Trophoblast cell (in vitro differentiated cells and primary cell): ENCODE measurements around the gene OXGR1.

Experiments
- DNase-seq, 2 donors: peaks; one replicate each; pipeline ENCODE4 v3.0.0-alpha.2; 2016
- H2AFZ ChIP-seq: 2 replicates; pipeline ENCODE4 v1.6.1; 2013; ENCODE audit warnings: low read length, moderate library complexity, mild to moderate bottlenecking; ENCODE audit not compliant: insufficient read depth, poor library complexity
- H2AK5ac ChIP-seq: 2 replicates; pipeline ENCODE4 v1.6.1; 2013; ENCODE audit warnings: mild to moderate bottlenecking, low read length
- H2BK120ac ChIP-seq: 2 replicates; pipeline ENCODE4 v1.6.1; 2013; ENCODE audit warnings: low read length, mild to moderate bottlenecking, moderate library complexity; ENCODE audit not compliant: insufficient read depth, poor library complexity
- H2BK12ac ChIP-seq: 2 replicates; pipeline ENCODE4 v1.6.1; 2013; ENCODE audit warnings: mild to moderate bottlenecking, low read length, moderate library complexity
- H2BK5ac ChIP-seq: 2 replicates; pipeline ENCODE4 v1.6.1; 2013; ENCODE audit warnings: low read length, low read depth, moderate library complexity, mild to moderate bottlenecking; ENCODE audit not compliant: poor library complexity
- H3K14ac ChIP-seq: 2 replicates; pipeline ENCODE4 v1.6.1; 2013; ENCODE audit warnings: mild to moderate bottlenecking, low read length
- H3K18ac ChIP-seq: 2 replicates; pipeline ENCODE4 v1.6.1; 2013; ENCODE audit warnings: mild to moderate bottlenecking, low read length
- H3K23ac ChIP-seq: 2 replicates; pipeline ENCODE4 v1.6.1; 2013; ENCODE audit warnings: low read length
- H3K27ac ChIP-seq: 2 replicates; pipeline ENCODE4 v1.5.1; 2013; ENCODE audit warnings: low read depth, mild to moderate bottlenecking, inconsistent platforms, low read length, moderate library complexity
- H3K27me3 ChIP-seq: 2 replicates; pipeline ENCODE4 v1.6.1; 2013; ENCODE audit warnings: inconsistent platforms, mild to moderate bottlenecking, low read length, moderate library complexity; ENCODE audit not compliant: insufficient read depth
- H3K36me3 ChIP-seq, 2 experiments: 1 replicate in 1 of 2; 2 replicates in 1 of 2; pipeline ENCODE4 v1.6.1; 2013; ENCODE audit warnings: low read length in 2 of 2, mild to moderate bottlenecking in 2 of 2, moderate library complexity in 1 of 2; ENCODE audit not compliant: insufficient read depth in 2 of 2, control insufficient read depth in 1 of 2
- H3K4ac ChIP-seq: 2 replicates; pipeline ENCODE4 v1.6.1; 2013; ENCODE audit warnings: low read depth, mild to moderate bottlenecking, low read length, moderate library complexity
- H3K4me1 ChIP-seq, 2 experiments: 1 replicate in 1 of 2; 2 replicates in 1 of 2; pipeline ENCODE4 v1.6.1; 2013; ENCODE audit warnings: low read length in 2 of 2, mild to moderate bottlenecking in 2 of 2, moderate library complexity in 1 of 2; ENCODE audit not compliant: insufficient read depth in 2 of 2, control insufficient read depth in 1 of 2
- H3K4me2 ChIP-seq: 2 replicates; pipeline ENCODE4 v1.6.1; 2013; ENCODE audit warnings: inconsistent platforms, mild to moderate bottlenecking, low read length, moderate library complexity
- H3K4me3 ChIP-seq: 2 replicates; pipeline ENCODE4 v1.5.1; 2013; ENCODE audit warnings: mild to moderate bottlenecking, low read depth, low read length, inconsistent platforms
- H3K79me1 ChIP-seq: one replicate; pipeline ENCODE4 v1.6.1; 2013; ENCODE audit warnings: low read length
- H3K79me2 ChIP-seq: 2 replicates; pipeline ENCODE4 v1.6.1; 2013; ENCODE audit warnings: low read length, mild to moderate bottlenecking; ENCODE audit not compliant: control insufficient read depth, insufficient read depth, poor library complexity
- H3K9ac ChIP-seq: 2 replicates; pipeline ENCODE4 v1.6.1; 2013; ENCODE audit warnings: mild to moderate bottlenecking, low read length
- H3K9me3 ChIP-seq: 2 replicates; pipeline ENCODE4 v1.6.1; 2013; ENCODE audit warnings: low read depth, mild to moderate bottlenecking, control low read depth, inconsistent platforms, low read length; ENCODE audit not compliant: insufficient read depth
- H4K12ac ChIP-seq: 2 replicates; pipeline ENCODE4 v1.6.1; 2013; ENCODE audit warnings: low read depth, mild to moderate bottlenecking, low read length, moderate library complexity
- H4K8ac ChIP-seq: 2 replicates; pipeline ENCODE4 v1.6.1; 2013; ENCODE audit warnings: low read depth, mild to moderate bottlenecking, low read length, moderate library complexity
- H4K91ac ChIP-seq: one replicate; pipeline ENCODE4 v1.6.1; 2013; ENCODE audit warnings: low read depth, mild to moderate bottlenecking, low read length, moderate library complexity
- WGBS: extraction: QIAGEN DNeasy Blood & Tissue Kit; methylation state at CpG from one replicate; pipeline ENCODE4 v1.1.7; 2013; ENCODE audit warnings: missing lambda C conversion rate; ENCODE audit not compliant: insufficient read length, insufficient coverage; ENCODE audit errors: extremely low coverage; 5-methylcytosine and 5-hydroxymethylcytosine counted together

The OXGR1 gene

DNA sequence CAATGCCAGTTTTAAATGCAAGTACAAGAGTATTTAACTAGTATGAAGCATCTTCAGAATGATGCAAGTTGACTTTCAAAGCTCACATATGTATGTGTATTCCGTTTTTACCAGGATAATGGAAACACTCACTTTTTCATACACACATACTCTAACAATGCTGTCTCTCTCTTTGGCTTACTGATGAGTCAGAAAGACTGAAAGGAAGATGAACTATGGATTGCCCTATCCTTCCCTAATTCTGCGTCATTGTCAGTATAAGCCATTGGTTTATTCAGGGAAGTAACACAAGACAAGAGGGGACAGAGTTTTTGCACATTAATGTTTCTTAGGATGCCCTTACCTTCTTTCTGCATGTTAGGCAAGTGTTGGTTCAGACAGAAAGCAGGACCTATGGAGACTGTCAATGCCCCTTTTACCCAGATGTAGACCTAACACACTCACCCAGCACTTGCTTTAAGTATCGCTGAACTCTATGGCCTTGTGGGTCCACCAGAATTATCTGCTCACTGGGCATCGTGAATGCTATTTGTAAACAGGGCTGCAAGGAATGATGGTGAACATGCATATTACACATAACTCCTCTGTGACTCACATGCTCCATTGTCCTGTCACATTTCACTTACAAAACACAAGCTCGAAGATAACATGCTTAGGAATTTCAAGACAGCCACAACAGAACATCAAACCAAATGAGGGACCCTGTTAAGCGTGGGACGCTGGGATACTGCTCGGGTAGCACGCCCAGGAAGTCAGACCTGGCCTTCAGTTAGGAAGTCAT, 10.0 kb upstream of the OXGR1 start:
- Histone ChIP-seq H3K36me3 (no peaks in the 10 kb centered on the region), H2BK120ac (peak overlapping the region; percentile 73), H2AK5ac (peak overlapping the region; percentile 42), H3K79me1 (peaks cover 30% of the 10 kb centered on the region), H3K27ac (peak overlapping the region; percentile 94), H3K9me3 (no peaks in the 10 kb centered on the region), H3K23ac (no peak overlapping the region), H2BK12ac (peak overlapping the region; percentile 76), H3K9ac (no peak overlapping the region), H2BK5ac (peak overlapping the region; percentile 82), H2AFZ (no peak overlapping the region), H3K18ac (no peak overlapping the region), H3K27me3 (no peaks in the 10 kb centered on the region), H4K8ac (peak overlapping the region; percentile 51), H4K12ac (no peak overlapping the region), H3K4ac (no peak overlapping the region), H3K79me2 (peaks cover 6% of the 10 kb centered on the region), H3K14ac (peak overlapping the region; percentile 38), H3K4me3 (no peak overlapping the region), H4K91ac (no peak overlapping the region), H3K4me1 (peaks cover 16 to 23% of the 10 kb centered on the region in 2 experiments), H3K4me2 (no peak overlapping the region)
- peak; percentile 85 to 93 for DNase-seq
- no CpG with 5 or more reads among the region's 9 CpGs for WGBS

DNA sequence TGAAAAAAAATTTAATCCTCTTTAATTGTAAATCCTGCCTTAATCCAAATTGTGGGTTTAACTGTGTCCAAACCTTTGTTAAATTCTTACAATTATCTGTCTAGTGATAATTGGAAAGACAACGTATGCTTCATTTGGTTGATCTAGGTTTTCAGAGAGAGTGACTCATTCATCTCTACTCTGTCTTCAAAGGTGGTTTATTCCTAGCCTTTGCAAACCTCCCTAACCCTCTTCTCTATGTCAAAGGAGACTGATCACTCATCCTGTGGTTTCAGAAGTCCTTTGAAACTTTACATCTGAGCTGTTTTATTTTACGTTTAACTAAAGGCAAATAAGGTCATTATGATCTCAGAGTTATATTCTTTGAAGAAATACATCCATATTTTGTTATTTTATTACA, 8.8 kb upstream of the OXGR1 start:
- DNase-seq, result peak in 1 of 2 donors; percentile 39
- H3K27me3 ChIP-seq, result no peaks in the 10 kb centered on the region
- H3K18ac ChIP-seq, result no peak overlapping the region
- H3K23ac ChIP-seq, result no peak overlapping the region
- H3K79me2 ChIP-seq, result peaks cover 6% of the 10 kb centered on the region
- H3K4ac ChIP-seq, result no peak overlapping the region
- H4K12ac ChIP-seq, result no peak overlapping the region
- peaks cover 24% of the 10 kb centered on the region for H3K79me1 ChIP-seq
- no peaks in the 10 kb centered on the region for H3K36me3 ChIP-seq
- no peak overlapping the region for H4K8ac ChIP-seq
- H3K27ac ChIP-seq, result peak overlapping the region; percentile 74
- H3K14ac ChIP-seq, result no peak overlapping the region
- H2BK120ac ChIP-seq, result no peak overlapping the region
- no CpG with 5 or more reads among the region's 2 CpGs for WGBS
- no peak overlapping the region for H3K9ac ChIP-seq
- H2BK12ac ChIP-seq, result no peak overlapping the region
- no peak overlapping the region for H2AFZ ChIP-seq
- no peak overlapping the region for H2AK5ac ChIP-seq
- H4K91ac ChIP-seq, result no peak overlapping the region
- peaks cover 16 to 22% of the 10 kb centered on the region in 2 experiments for H3K4me1 ChIP-seq
- no peak overlapping the region for H2BK5ac ChIP-seq
- H3K4me2 ChIP-seq, result no peak overlapping the region
- no peaks in the 10 kb centered on the region for H3K9me3 ChIP-seq
- H3K4me3 ChIP-seq, result no peak overlapping the region

DNA sequence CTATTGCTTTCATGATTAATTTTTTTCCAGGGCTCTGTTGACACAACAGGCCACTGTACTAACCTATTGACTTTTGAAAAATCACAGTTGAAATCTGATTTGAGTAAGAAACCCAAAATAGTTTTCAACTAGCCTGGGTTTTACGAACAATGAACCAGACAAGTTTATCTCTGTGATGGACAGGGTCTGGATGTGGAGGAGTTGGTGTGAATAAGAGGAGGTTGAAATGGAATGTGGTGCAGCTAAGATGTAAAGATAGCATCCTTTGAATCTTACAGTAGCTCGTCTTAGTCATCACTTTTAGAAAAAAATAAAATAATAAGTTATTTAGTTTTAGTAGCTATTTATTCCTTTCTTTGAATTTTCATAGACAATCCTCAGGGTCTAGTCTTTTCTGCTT, 8.3 kb upstream of the OXGR1 start:
- Histone ChIP-seq H3K79me2 (peaks cover 6% of the 10 kb centered on the region), H4K12ac (no peak overlapping the region), H3K79me1 (peaks cover 24% of the 10 kb centered on the region), H3K23ac (no peak overlapping the region), H2BK5ac (no peak overlapping the region), H3K4ac (no peak overlapping the region), H3K9me3 (no peaks in the 10 kb centered on the region), H3K18ac (no peak overlapping the region), H3K4me3 (no peak overlapping the region), H2BK12ac (no peak overlapping the region), H4K91ac (no peak overlapping the region), H2AFZ (no peak overlapping the region), H4K8ac (no peak overlapping the region), H3K27me3 (no peaks in the 10 kb centered on the region), H2AK5ac (no peak overlapping the region), H3K9ac (no peak overlapping the region), H3K27ac (peak overlapping the region; percentile 90), H2BK120ac (no peak overlapping the region), H3K4me2 (no peak overlapping the region), H3K4me1 (peaks cover 16 to 22% of the 10 kb centered on the region in 2 experiments), H3K36me3 (no peaks in the 10 kb centered on the region), H3K14ac (no peak overlapping the region)
- WGBS, result no CpG with 5 or more reads among the region's 2 CpGs
- DNase-seq, result peak in 1 of 2 donors; percentile 43

DNA sequence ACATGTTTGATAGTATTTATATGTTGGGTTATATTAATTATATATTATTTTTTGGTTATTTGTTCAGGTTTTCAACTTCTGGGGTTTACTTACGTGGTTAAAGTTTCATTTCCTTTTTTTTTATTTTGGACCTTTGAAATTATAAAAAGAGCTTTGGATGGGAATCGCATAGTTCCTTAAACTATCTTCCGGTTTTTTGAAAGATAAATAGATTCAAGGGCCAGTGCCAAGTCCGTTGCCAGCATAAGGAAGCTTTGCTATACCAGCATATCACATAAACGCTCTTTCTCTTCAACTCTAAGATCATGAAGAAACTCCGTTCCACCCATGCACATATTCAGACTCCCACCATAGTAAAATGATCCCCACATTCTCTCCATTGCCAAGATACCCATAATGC, 7.4 kb upstream of the OXGR1 start:
- no peak overlapping the region for H3K4me2 ChIP-seq
- no peaks in the 10 kb centered on the region for H3K9me3 ChIP-seq
- peak overlapping the region; percentile 33 for H3K18ac ChIP-seq
- no peak overlapping the region for H4K12ac ChIP-seq
- peak overlapping the region; percentile 34 for H2AK5ac ChIP-seq
- peaks cover 6% of the 10 kb centered on the region for H3K79me2 ChIP-seq
- WGBS, result no CpG with 5 or more reads among the region's 6 CpGs
- peak overlapping the region; percentile 16 for H3K4ac ChIP-seq
- H3K27me3 ChIP-seq, result no peaks in the 10 kb centered on the region
- peaks cover 24% of the 10 kb centered on the region for H3K79me1 ChIP-seq
- peaks cover 16 to 22% of the 10 kb centered on the region in 2 experiments for H3K4me1 ChIP-seq
- H2BK5ac ChIP-seq, result peak overlapping the region; percentile 89
- peak overlapping the region; percentile 27 for H3K14ac ChIP-seq
- H2AFZ ChIP-seq, result no peak overlapping the region
- no peak overlapping the region for H3K23ac ChIP-seq
- H3K36me3 ChIP-seq, result no peaks in the 10 kb centered on the region
- H4K91ac ChIP-seq, result peak overlapping the region; percentile 82
- H2BK12ac ChIP-seq, result peak overlapping the region; percentile 95
- H2BK120ac ChIP-seq, result peak overlapping the region; percentile 74
- peak overlapping the region; percentile 90 for H3K27ac ChIP-seq
- no peak overlapping the region for H3K4me3 ChIP-seq
- no peak overlapping the region for H3K9ac ChIP-seq
- DNase-seq, result no peak
- H4K8ac ChIP-seq, result peak overlapping the region; percentile 61
